ENCODE data around the gene GSN. TPM values are rescaled to one million over a fixed set of nuclear protein-coding genes. Genes with fewer than 3 reads are reported as not detected.

The GSN gene
- total and polyA plus RNA-seq, 2 of the 13 experiments (the other 11 are each of a cell fraction or from before 2014, with no cell fraction given) = 294 to 307 TPM

DNA sequence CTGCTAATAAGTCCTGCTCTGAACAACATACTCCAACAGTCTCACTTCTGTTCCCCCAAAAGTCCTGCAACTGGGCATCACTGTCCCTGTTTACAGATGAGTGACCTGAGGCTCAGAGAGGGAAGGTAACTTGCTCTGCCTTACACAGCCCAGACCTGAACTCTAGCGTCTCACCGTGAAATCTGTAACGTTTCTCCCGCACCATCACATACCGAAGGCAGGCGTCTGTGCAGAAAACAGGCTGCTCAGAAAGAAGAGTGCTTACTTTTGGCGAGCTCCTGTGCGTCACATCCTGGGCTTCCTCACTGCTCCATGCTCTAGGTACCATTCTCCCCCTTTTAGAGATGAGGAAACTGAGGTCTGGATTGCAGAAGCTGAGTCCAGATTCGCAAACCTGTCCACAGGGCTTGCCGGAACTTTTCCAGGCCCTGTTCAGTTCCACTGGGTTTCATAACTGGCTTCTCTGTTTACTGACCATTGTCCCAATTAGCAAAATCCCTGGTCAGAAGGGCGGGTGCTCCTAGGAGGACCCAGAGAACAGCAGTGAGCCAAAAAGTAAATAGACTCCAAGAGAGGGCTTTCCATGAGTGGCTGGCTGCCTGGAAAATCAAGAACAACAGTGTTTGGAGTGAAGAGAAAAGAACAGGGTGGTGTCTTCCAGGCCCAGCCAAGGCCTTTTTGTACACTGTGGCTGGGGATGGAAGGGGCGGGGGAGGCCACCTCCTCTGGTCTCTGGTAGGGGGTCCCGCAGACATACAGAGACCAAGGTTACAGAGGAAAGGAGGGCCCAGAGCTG, 27.1 kb downstream of the GSN start (continued):
- TF ChIP-seq, protein P1, sequence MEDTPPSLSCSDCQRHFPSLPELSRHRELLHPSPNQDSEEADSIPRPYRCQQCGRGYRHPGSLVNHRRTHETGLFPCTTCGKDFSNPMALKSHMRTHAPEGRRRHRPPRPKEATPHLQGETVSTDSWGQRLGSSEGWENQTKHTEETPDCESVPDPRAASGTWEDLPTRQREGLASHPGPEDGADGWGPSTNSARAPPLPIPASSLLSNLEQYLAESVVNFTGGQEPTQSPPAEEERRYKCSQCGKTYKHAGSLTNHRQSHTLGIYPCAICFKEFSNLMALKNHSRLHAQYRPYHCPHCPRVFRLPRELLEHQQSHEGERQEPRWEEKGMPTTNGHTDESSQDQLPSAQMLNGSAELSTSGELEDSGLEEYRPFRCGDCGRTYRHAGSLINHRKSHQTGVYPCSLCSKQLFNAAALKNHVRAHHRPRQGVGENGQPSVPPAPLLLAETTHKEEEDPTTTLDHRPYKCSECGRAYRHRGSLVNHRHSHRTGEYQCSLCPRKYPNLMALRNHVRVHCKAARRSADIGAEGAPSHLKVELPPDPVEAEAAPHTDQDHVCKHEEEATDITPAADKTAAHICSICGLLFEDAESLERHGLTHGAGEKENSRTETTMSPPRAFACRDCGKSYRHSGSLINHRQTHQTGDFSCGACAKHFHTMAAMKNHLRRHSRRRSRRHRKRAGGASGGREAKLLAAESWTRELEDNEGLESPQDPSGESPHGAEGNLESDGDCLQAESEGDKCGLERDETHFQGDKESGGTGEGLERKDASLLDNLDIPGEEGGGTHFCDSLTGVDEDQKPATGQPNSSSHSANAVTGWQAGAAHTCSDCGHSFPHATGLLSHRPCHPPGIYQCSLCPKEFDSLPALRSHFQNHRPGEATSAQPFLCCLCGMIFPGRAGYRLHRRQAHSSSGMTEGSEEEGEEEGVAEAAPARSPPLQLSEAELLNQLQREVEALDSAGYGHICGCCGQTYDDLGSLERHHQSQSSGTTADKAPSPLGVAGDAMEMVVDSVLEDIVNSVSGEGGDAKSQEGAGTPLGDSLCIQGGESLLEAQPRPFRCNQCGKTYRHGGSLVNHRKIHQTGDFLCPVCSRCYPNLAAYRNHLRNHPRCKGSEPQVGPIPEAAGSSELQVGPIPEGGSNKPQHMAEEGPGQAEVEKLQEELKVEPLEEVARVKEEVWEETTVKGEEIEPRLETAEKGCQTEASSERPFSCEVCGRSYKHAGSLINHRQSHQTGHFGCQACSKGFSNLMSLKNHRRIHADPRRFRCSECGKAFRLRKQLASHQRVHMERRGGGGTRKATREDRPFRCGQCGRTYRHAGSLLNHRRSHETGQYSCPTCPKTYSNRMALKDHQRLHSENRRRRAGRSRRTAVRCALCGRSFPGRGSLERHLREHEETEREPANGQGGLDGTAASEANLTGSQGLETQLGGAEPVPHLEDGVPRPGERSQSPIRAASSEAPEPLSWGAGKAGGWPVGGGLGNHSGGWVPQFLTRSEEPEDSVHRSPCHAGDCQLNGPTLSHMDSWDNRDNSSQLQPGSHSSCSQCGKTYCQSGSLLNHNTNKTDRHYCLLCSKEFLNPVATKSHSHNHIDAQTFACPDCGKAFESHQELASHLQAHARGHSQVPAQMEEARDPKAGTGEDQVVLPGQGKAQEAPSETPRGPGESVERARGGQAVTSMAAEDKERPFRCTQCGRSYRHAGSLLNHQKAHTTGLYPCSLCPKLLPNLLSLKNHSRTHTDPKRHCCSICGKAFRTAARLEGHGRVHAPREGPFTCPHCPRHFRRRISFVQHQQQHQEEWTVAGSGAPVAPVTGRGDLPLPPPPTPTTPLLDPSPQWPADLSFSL (CRISPR knock-in tag; IDR thresholded peaks at IDR 0.05) = no peak
- TF ChIP-seq NCOA2 (CRISPR knock-in tag; IDR thresholded peaks at IDR 0.05) (peak; percentile 55), ZBTB20 (CRISPR knock-in tag; IDR thresholded peaks at IDR 0.05; ENCODE audit: borderline replicate concordance, low read depth) (0 out of 2 replicates have a peak, but pooled peaks have one; percentile 77), ADNP (CRISPR knock-in tag; IDR thresholded peaks at IDR 0.05) (peak; percentile 94), FOXA1 (IDR thresholded peaks at IDR 0.05) (no peak), FOXA1 (CRISPR knock-in tag; IDR thresholded peaks at IDR 0.05) (peak; percentile 83), SNAI1 (CRISPR knock-in tag; IDR thresholded peaks at IDR 0.05; ENCODE audit: borderline replicate concordance) (no peak), HDAC6 (IDR thresholded peaks at IDR 0.05; ENCODE audit: low read depth, low read length) (no peak), KLF16 (CRISPR knock-in tag; IDR thresholded peaks at IDR 0.05) (peak in 1 of 2 experiments; percentile 31; a peak in 1 of 4 replicates), ZNF121 (CRISPR knock-in tag; IDR thresholded peaks at IDR 0.05) (peak; percentile 94), SMARCC2 (IDR thresholded peaks at IDR 0.05) (no peak), PITX1 (CRISPR knock-in tag; IDR thresholded peaks at IDR 0.05) (peak; percentile 79; the same call in 1 of the 2 replicates), EP300 (IDR thresholded peaks at IDR 0.05; ENCODE audit: low read depth in 2 of 2, low read length in 2 of 2) (peak in 1 of 2 experiments; percentile 78; a peak in 2 of 4 replicates), EP300 (CRISPR knock-in tag; IDR thresholded peaks at IDR 0.05; ENCODE audit: borderline replicate concordance) (no peak)
- TF ChIP-seq, protein P2, sequence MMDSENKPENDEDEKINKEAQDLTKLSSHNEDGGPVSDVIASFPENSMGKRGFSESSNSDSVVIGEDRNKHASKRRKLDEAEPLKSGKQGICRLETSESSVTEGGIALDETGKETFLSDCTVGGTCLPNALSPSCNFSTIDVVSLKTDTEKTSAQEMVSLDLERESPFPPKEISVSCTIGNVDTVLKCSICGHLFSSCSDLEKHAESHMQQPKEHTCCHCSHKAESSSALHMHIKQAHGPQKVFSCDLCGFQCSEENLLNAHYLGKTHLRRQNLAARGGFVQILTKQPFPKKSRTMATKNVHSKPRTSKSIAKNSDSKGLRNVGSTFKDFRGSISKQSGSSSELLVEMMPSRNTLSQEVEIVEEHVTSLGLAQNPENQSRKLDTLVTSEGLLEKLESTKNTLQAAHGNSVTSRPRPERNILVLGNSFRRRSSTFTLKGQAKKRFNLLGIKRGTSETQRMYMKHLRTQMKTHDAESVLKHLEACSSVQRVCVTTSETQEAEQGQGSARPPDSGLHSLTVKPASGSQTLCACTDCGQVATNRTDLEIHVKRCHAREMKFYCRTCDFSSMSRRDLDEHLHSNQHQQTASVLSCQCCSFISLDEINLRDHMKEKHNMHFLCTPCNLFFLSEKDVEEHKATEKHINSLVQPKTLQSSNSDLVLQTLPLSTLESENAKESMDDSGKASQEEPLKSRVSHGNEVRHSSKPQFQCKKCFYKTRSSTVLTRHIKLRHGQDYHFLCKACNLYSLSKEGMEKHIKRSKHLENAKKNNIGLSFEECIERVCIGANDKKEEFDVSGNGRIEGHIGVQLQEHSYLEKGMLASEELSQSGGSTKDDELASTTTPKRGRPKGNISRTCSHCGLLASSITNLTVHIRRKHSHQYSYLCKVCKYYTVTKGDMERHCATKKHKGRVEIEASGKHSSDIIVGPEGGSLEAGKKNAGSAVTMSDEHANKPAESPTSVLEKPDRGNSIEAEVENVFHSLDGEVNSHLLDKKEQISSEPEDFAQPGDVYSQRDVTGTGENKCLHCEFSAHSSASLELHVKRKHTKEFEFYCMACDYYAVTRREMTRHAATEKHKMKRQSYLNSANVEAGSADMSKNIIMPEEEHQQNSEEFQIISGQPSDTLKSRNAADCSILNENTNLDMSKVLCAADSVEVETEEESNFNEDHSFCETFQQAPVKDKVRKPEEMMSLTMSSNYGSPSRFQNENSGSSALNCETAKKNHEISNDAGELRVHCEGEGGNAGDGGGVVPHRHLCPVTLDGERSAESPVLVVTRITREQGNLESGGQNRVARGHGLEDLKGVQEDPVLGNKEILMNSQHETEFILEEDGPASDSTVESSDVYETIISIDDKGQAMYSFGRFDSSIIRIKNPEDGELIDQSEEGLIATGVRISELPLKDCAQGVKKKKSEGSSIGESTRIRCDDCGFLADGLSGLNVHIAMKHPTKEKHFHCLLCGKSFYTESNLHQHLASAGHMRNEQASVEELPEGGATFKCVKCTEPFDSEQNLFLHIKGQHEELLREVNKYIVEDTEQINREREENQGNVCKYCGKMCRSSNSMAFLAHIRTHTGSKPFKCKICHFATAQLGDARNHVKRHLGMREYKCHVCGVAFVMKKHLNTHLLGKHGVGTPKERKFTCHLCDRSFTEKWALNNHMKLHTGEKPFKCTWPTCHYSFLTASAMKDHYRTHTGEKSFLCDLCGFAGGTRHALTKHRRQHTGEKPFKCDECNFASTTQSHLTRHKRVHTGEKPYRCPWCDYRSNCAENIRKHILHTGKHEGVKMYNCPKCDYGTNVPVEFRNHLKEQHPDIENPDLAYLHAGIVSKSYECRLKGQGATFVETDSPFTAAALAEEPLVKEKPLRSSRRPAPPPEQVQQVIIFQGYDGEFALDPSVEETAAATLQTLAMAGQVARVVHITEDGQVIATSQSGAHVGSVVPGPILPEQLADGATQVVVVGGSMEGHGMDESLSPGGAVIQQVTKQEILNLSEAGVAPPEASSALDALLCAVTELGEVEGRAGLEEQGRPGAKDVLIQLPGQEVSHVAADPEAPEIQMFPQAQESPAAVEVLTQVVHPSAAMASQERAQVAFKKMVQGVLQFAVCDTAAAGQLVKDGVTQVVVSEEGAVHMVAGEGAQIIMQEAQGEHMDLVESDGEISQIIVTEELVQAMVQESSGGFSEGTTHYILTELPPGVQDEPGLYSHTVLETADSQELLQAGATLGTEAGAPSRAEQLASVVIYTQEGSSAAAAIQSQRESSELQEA (CRISPR knock-in tag; IDR thresholded peaks at IDR 0.05; ENCODE audit: not compliant biosample characterization) = peak; percentile 40

Measured in HepG2 (cell line).